ENCODE measurements around the gene MDFI.

DNA sequence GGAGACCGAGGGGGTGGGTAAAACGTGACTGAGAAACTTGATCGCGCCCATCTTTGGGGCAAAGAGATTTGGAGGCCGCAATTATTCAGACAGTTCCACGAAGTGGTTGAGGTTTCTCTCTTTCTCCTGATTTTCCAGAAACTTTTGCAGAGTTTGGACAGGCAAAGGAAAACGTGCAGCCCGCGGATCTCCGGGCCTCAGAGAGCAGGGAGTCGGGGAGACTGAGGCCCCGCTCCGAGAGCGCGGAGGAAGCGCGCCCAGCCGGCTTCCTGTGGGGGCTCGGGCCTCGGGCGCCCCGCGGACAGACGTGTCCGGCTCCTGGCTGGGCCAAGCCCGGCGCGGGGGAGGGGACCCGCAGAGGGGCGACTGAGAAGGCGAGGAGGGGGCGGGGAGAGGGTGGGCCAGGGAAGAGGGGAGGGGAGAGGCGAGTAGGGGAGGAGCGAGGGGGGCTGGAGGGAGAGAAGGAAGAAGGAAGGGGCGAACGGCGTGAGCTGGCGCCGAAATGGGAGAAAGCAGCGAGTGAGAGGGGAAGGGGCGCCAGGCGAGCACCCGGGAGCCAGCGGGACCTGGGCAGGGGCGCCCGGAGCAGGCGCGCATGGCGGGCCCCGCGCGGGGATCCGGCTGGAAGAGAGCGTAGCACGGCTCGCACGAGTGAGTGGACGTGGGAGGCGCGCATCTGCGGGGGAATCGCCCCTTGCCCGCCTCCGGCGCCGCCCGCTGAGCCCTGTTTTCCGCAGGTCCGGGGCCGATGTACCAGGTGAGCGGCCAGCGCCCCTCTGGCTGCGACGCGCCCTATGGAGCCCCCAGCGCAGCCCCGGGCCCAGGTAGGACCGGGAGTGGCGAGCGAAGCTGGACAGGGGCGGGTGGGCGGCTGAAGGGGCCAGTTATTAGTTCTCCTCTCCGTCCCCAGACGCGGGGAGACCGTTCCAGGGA, at the start of gene MDFI:
- TF ChIP-seq, protein P1, sequence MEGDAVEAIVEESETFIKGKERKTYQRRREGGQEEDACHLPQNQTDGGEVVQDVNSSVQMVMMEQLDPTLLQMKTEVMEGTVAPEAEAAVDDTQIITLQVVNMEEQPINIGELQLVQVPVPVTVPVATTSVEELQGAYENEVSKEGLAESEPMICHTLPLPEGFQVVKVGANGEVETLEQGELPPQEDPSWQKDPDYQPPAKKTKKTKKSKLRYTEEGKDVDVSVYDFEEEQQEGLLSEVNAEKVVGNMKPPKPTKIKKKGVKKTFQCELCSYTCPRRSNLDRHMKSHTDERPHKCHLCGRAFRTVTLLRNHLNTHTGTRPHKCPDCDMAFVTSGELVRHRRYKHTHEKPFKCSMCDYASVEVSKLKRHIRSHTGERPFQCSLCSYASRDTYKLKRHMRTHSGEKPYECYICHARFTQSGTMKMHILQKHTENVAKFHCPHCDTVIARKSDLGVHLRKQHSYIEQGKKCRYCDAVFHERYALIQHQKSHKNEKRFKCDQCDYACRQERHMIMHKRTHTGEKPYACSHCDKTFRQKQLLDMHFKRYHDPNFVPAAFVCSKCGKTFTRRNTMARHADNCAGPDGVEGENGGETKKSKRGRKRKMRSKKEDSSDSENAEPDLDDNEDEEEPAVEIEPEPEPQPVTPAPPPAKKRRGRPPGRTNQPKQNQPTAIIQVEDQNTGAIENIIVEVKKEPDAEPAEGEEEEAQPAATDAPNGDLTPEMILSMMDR (IDR thresholded peaks at IDR 0.05) = no peak
- no peak for TF ChIP-seq ZFX (IDR thresholded peaks at IDR 0.05; ENCODE audit: borderline replicate concordance)
